Kidney (tissue), 14 donors: Measurements from ENCODE around the gene PKHD1. TPM values are rescaled to one million over a fixed set of nuclear protein-coding genes. Genes with fewer than 3 reads are reported as not detected.

ENCODE experiments used
- DNase-seq, 5 donors: peaks; one replicate each; pipeline ENCODE4 v3.0.0-alpha.2; 2013 to 2020
- FAIRE-seq: peaks from 2 replicates; lab custom pipeline; 2012; peaks lifted over from hg19 to GRCh38; lab: Jason Lieb, UNC
- H3K27ac ChIP-seq, 2 donors: one replicate each; pipeline ENCODE4 v1.7.0; 2013; ENCODE audit warnings: low read depth in 2 of 2, low read length in 2 of 2, inconsistent platforms in 1 of 2
- H3K27me3 ChIP-seq: one replicate; pipeline ENCODE4 v1.7.1; 2013; ENCODE audit warnings: low read length, inconsistent platforms; ENCODE audit not compliant: control insufficient read depth, insufficient read depth
- H3K36me3 ChIP-seq, 3 donors: one replicate each; pipeline versions ENCODE4 v1.7.0 to v1.7.1; 2013; ENCODE audit warnings: low read length in 3 of 3, control low read depth in 1 of 3, inconsistent platforms in 1 of 3; ENCODE audit not compliant: insufficient read depth in 3 of 3, control insufficient read depth in 2 of 3
- H3K4me1 ChIP-seq, 3 donors: one replicate each; pipeline versions ENCODE4 v1.7.0 to v1.7.1; 2013; ENCODE audit warnings: low read length in 3 of 3, inconsistent platforms in 1 of 3, low read depth in 1 of 3; ENCODE audit not compliant: control insufficient read depth in 2 of 3, insufficient read depth in 2 of 3
- H3K4me3 ChIP-seq, 3 donors: one replicate each; pipeline versions ENCODE4 v1.7.0 to v1.8.1; 2013; ENCODE audit warnings: low read length in 3 of 3, control low read depth in 1 of 3, inconsistent platforms in 1 of 3
- H3K9ac ChIP-seq, 3 donors: one replicate each; pipeline versions ENCODE4 v1.7.0 to v1.7.1; 2013; ENCODE audit warnings: low read length in 3 of 3, control low read depth in 1 of 3, inconsistent platforms in 1 of 3
- H3K9me3 ChIP-seq, 3 donors: one replicate each; pipeline versions ENCODE4 v1.7.0 to v1.7.1; 2013; ENCODE audit warnings: low read length in 3 of 3, control low read depth in 1 of 3, inconsistent platforms in 1 of 3; ENCODE audit not compliant: control insufficient read depth in 2 of 3, insufficient read depth in 1 of 3
- intact Hi-C: fragments of 100-400 bp; cut with DNase I; formaldehyde crosslinking; loops from one replicate; pipeline ENCODE4 v1.11.1; 2022
- polyA plus RNA-seq: library from polyadenylated mRNA; stranded (reverse); fragments of 350-450 nt; fragmentation: Illumina TruSeq; extraction: RNeasy Lipid Tissue Mini Kit (QIAGEN cat#74804); gene quantifications from one replicate; pipeline ENCODE4 v1.2.3, GENCODE V29; 2014; ENCODE audit warnings: low read depth, low replicate concordance; ENCODE audit not compliant: insufficient read depth
- total RNA-seq: library from RNA; stranded (reverse); fragmentation: NEBNext Ultra II Directional; extraction: Animal tissue kit (Norgen Biotek cat#: 25700); gene quantifications from one replicate; pipeline ENCODE4 v1.2.1, GENCODE V29; 2021
- TF ChIP-seq, protein P1 (sequence below): IDR thresholded peaks from 3 replicates; pipeline ENCODE4 v1.5.1; 2012; ENCODE audit warnings: mild to moderate bottlenecking, moderate library complexity, borderline replicate concordance; ENCODE audit not compliant: insufficient read depth; ENCODE audit errors: extremely low read depth
- donor health status: control.
- donor health status: control.
- donor health status: control.
- donor health status: control.
- donor health status: control.
- donor health status: DM: yes; HTN: yes; CAD: no.
- donor health status: Normal renal cell carcinoma (clear cell type).

The PKHD1 gene
- total and polyA plus RNA-seq, 2 donors from 2014 or later = 6.0 to 77.5 TPM

GRCh38 chr6:52089758-52090348, 2.4 kb upstream of the PKHD1 start:
- H3K4me1 ChIP-seq = peaks cover 0 to 14% (median 9%) of the 10 kb centered on the region in 3 donors
- TF ChIP-seq, protein P1, sequence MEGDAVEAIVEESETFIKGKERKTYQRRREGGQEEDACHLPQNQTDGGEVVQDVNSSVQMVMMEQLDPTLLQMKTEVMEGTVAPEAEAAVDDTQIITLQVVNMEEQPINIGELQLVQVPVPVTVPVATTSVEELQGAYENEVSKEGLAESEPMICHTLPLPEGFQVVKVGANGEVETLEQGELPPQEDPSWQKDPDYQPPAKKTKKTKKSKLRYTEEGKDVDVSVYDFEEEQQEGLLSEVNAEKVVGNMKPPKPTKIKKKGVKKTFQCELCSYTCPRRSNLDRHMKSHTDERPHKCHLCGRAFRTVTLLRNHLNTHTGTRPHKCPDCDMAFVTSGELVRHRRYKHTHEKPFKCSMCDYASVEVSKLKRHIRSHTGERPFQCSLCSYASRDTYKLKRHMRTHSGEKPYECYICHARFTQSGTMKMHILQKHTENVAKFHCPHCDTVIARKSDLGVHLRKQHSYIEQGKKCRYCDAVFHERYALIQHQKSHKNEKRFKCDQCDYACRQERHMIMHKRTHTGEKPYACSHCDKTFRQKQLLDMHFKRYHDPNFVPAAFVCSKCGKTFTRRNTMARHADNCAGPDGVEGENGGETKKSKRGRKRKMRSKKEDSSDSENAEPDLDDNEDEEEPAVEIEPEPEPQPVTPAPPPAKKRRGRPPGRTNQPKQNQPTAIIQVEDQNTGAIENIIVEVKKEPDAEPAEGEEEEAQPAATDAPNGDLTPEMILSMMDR = no peak
- H3K4me3 ChIP-seq = no peak overlapping the region
- H3K27me3 ChIP-seq = no peaks in the 10 kb centered on the region
- no peak overlapping the region for H3K9ac ChIP-seq
- no peak for FAIRE-seq
- H3K27ac ChIP-seq = no peak overlapping the region
- no peaks in the 10 kb centered on the region for H3K9me3 ChIP-seq
- intact Hi-C loops = no loop called here
- no peak for DNase-seq
- H3K36me3 ChIP-seq = no peaks in the 10 kb centered on the region

GRCh38 chr6:52086741-52087140, 672 bp downstream of the PKHD1 start:
- TF ChIP-seq, protein P1 = no peak
- DNase-seq (no peak), FAIRE-seq (no peak)
- Histone ChIP-seq H3K9me3 (no peaks in the 10 kb centered on the region), H3K36me3 (peaks cover 0 to 10% (median 4%) of the 10 kb centered on the region in 3 donors), H3K27ac (peak overlapping the region; percentile 92 to 93), H3K9ac (peak overlapping the region in 2 of 3 donors; percentile 66 to 90), H3K4me3 (peak overlapping the region; percentile 71 to 85 (median 75)), H3K27me3 (no peaks in the 10 kb centered on the region), H3K4me1 (peaks cover 0 to 25% (median 14%) of the 10 kb centered on the region in 3 donors)
- intact Hi-C loops = no loop called here

GRCh38 chr6:52081237-52081636, 6.2 kb downstream of the PKHD1 start:
- intact Hi-C loops = no loop called here
- no peaks in the 10 kb centered on the region for H3K9me3 ChIP-seq
- H3K4me1 ChIP-seq = peaks cover 3 to 53% (median 13%) of the 10 kb centered on the region in 3 donors
- H3K27ac ChIP-seq = no peak overlapping the region
- peaks cover 0 to 28% (median 4%) of the 10 kb centered on the region in 3 donors for H3K36me3 ChIP-seq
- FAIRE-seq (no peak), DNase-seq (no peak)
- TF ChIP-seq, protein P1 = no peak
- no peak overlapping the region for H3K4me3 ChIP-seq
- no peaks in the 10 kb centered on the region for H3K27me3 ChIP-seq
- H3K9ac ChIP-seq = no peak overlapping the region
